ENCODE measurements around the gene UNC80. TPM values are rescaled to one million over a fixed set of nuclear protein-coding genes. Genes with fewer than 3 reads are reported as not detected.

Gene UNC80
- polyA plus RNA-seq, 1 of the 3 experiments (the other 2 are of a cell fraction): 0.59 TPM

GRCh38 chr2:209977386-209978239, 206.0 kb downstream of the UNC80 start:
- Histone ChIP-seq H3K4me2 (no peak overlapping the region), H3K9ac (no peak overlapping the region), H2AFZ (ENCODE audit: low read depth) (no peak overlapping the region), H3K4me1 (ENCODE audit: control insufficient read depth in 1 of 2, insufficient read depth in 2 of 2, low read depth in 1 of 2, low read length in 1 of 2) (no peaks in the 10 kb centered on the region), H3K9me3 (no peaks in the 10 kb centered on the region), H3K27me3 (ENCODE audit: insufficient read depth) (no peaks in the 10 kb centered on the region), H3K79me2 (ENCODE audit: insufficient read depth) (no peaks in the 10 kb centered on the region), H3K4me3 (ENCODE audit: low read depth in 2 of 2, low read length in 1 of 2) (no peak overlapping the region), H4K20me1 (ENCODE audit: insufficient read depth) (no peaks in the 10 kb centered on the region), H3K36me3 (replicated peaks in 1 of 2; ENCODE audit: control insufficient read depth in 1 of 2, insufficient read depth in 2 of 2, low read length in 1 of 2) (no peaks in the 10 kb centered on the region), H3F3A (replicated peaks; ENCODE audit: insufficient read depth) (no peaks in the 10 kb centered on the region), H3K9me2 (no peaks in the 10 kb centered on the region), H3K27ac (ENCODE audit: low read depth in 2 of 2, low read length in 1 of 2) (no peak overlapping the region)
- peak; percentile 75 for TF ChIP-seq CTCF (IDR thresholded peaks at IDR 0.05)
- no peak for TF ChIP-seq RXRA (IDR thresholded peaks at IDR 0.05; ENCODE audit: borderline replicate concordance, low read depth)
- peak; percentile 57 for TF ChIP-seq SMC3 (IDR thresholded peaks at IDR 0.05; ENCODE audit: low read depth, low read length)
- no peak for TF ChIP-seq YY1 (IDR thresholded peaks at IDR 0.05; ENCODE audit: low read depth)
- no peak for TF ChIP-seq GABPA (IDR thresholded peaks at IDR 0.05; ENCODE audit: low read depth)
- TF ChIP-seq RFX5 (IDR thresholded peaks at IDR 0.05; ENCODE audit: low read length): no peak
- no peak for TF ChIP-seq TEAD4 (IDR thresholded peaks at IDR 0.05; ENCODE audit: borderline replicate concordance, insufficient read depth)
- TF ChIP-seq RAD21 (IDR thresholded peaks at IDR 0.05; ENCODE audit: low read length): peak; percentile 77
- 94% methylated on average over 2 of the region's 2 CpGs for WGBS (ENCODE audit: low lambda C conversion rate)
- ChIA-PET POLR2A (no interaction called here), CTCF (interaction anchor here (0.6 to 3.1 kb wide), 26 partner anchors 9 to 554 kb away, joined by 3 to 30 read pairs (median 4); partner anchors contain the start of genes ACADL and MAP2)
- DNase-seq: peak; percentile 22

- WGBS (ENCODE audit: low lambda C conversion rate): 93% methylated on average over 1 of the region's 2 CpGs
- ChIA-PET CTCF (interaction anchor here (0.6 kb wide), 1 partner anchor 99 kb away, joined by 3 read pairs; no protein-coding TSS in a partner anchor), POLR2A (no interaction called here)
- no peak overlapping the region for H3K4me3 ChIP-seq (ENCODE audit: low read depth in 2 of 2, low read length in 1 of 2)
- H4K20me1 ChIP-seq (ENCODE audit: insufficient read depth): no peaks in the 10 kb centered on the region
- no peaks in the 10 kb centered on the region for H3K9me2 ChIP-seq
- no peaks in the 10 kb centered on the region for H3K4me1 ChIP-seq (ENCODE audit: control insufficient read depth in 1 of 2, insufficient read depth in 2 of 2, low read depth in 1 of 2, low read length in 1 of 2)
- no peak overlapping the region for H2AFZ ChIP-seq (ENCODE audit: low read depth)
- TF ChIP-seq RFX5 (IDR thresholded peaks at IDR 0.05; ENCODE audit: low read length): no peak
- TF ChIP-seq FOXJ3 (CRISPR knock-in tag; IDR thresholded peaks at IDR 0.05): no peak
- no peak for TF ChIP-seq NFIC (IDR thresholded peaks at IDR 0.05; ENCODE audit: borderline replicate concordance)
- no peak for TF ChIP-seq USF1 (IDR thresholded peaks at IDR 0.05; ENCODE audit: borderline replicate concordance, low read depth)
- no peak for TF ChIP-seq FOSL2 (IDR thresholded peaks at IDR 0.05; ENCODE audit: borderline replicate concordance, low read depth)
- TF ChIP-seq NRF1 (IDR thresholded peaks at IDR 0.05; ENCODE audit: low read depth, low read length): no peak
- no peak for TF ChIP-seq PBX3 (IDR thresholded peaks at IDR 0.05)
- DNase-seq: no peak
- H3K79me2 ChIP-seq (ENCODE audit: insufficient read depth): no peaks in the 10 kb centered on the region
- no peaks in the 10 kb centered on the region for H3F3A ChIP-seq (replicated peaks; ENCODE audit: insufficient read depth)
- H3K9me3 ChIP-seq: no peaks in the 10 kb centered on the region
- no peaks in the 10 kb centered on the region for H3K36me3 ChIP-seq (replicated peaks in 1 of 2; ENCODE audit: control insufficient read depth in 1 of 2, insufficient read depth in 2 of 2, low read length in 1 of 2)
- H3K9ac ChIP-seq: no peak overlapping the region
- no peak overlapping the region for H3K27ac ChIP-seq (ENCODE audit: low read depth in 2 of 2, low read length in 1 of 2)
- H3K27me3 ChIP-seq (ENCODE audit: insufficient read depth): no peaks in the 10 kb centered on the region
- H3K4me2 ChIP-seq: no peak overlapping the region
Measured at GRCh38 chr2:209984291-209984690, 212.7 kb downstream of the UNC80 start.
